UCSD-AML1 (cell line): ENCODE measurements around the gene SEC22A.

Experiments used
- DNase-seq: peaks from one replicate; lab custom pipeline; 2025; ENCODE audit not compliant: unreplicated experiment; lab: John Stamatoyannopoulos, UW

Gene SEC22A

DNA sequence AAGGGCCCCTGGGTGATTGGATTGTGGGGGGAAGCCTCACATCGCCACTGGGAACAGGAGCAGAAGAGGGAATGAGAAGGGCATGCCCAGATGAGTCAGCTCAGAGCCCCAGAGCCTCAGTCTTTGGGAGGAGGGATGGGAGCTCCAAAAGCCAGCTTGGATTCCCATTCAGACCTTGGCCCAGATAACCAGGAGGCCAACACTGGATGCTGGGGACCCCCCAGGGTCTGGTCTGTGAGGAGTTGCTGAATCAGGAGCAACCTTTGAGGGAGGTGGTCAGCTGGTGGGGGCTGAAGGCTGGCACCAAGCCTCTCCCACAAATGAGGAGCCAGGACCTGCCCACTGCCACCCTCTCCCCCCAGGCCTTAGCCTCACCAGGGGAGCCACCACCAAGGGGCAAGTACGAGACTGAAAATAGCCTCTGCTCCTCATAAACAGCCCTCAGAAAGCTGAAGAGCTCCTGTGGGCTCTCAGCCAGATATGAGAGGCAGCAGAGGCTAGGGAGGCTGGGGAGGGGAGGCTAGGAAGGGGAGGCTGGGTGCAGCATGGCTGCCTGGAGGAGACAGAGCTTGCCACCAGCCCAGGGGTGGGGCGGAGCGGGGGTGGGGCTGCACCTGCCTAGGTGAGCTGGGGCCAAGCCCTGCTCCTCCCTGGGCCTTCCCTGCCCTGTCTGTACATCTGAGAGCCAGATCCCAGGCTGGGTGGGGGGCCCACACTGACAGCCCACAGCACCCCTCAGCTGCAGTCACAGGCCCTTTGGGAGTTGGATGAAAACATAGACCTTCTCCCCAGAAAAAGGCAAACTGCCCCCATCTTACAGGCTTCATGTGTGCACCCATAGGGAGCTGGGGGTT lies 99.8 kb downstream of the SEC22A start:
- DNase-seq = no peak

DNA sequence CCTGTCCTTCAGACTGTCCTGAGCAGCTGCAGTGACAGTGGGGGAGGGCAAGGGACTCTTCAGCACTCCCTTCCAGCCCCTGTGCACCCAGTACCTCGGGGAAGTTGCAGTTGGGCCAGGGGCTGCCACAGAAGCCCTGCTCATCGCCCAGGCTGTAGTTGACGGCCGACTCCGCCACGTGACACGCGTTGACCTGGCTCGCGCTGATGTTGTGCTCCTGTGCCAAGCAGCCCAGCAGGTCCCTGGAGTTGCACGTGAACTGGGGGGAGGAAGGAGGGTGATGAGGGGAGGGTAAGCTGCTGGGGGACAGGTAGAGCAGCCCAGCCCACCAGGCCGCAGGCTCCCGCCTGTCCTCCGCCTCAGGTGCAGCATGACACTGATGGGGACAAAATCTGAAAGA lies 101.2 kb downstream of the SEC22A start:
- no peak for DNase-seq

DNA sequence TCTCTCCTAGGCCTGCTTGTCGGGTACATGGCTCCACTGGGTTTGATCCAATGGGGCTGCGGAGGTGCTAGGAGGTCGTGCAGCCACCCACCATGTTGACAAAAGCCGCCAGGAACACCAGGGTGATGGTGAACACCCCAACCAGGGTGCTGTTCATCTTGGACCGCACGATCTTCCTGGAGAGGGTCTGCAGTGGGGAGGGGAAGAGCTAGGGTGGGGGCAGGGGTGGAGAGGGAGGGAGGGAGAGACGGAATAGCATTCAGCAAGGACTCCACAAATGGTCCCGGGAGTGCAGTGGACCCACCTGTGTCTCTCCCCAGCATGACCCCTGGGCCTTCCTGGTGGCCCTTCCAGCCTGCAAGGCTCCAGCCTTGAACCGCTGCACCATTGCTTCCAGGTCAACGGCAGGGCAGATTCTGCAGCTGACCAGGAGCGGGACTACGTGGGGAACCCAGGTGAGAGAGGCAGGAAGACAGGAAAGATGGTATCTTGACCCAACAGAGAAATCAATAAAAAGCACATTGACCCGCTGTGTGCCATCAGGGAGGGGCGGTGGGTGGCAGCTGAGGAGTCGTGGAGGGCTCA lies 102.3 kb downstream of the SEC22A start:
- no peak for DNase-seq

DNA sequence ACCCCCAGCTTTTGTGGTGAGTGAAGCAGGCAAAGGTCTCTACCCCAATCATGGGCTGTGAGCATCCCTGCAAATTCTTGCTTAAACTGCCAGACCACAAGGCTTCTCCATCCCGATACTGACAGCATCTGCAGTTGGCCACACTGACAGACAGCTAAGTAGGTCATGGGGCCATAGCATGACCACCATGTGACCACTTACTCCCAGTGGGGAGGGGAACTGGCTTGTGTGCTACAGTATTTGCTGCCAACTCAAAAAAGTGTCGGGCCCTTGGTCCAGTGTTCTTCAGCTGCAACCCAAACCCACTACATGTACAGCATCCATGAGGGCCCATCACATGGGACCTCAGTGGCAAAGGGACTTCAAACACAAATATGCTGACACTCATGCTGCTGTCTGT lies 103.4 kb downstream of the SEC22A start:
- no peak for DNase-seq

DNA sequence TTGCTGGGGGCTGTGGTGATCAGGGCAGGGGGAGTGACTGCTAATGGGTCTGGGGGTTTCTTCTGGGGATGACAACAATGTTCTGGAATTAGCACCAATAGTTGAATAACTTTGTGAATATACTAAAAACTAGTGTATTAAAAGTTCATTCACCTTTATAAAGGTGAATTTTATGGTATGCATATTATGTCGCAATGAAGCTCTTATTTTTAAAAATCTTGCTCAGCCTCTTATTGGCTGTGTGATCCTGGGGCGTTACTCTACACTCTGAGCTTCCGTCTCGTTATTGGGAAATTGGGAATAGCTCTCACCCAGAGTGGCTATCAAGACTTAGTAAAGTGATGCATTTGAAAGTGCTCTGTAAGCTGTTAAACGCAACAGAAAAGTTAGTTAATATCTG lies 105.3 kb downstream of the SEC22A start:
- DNase-seq = no peak

DNA sequence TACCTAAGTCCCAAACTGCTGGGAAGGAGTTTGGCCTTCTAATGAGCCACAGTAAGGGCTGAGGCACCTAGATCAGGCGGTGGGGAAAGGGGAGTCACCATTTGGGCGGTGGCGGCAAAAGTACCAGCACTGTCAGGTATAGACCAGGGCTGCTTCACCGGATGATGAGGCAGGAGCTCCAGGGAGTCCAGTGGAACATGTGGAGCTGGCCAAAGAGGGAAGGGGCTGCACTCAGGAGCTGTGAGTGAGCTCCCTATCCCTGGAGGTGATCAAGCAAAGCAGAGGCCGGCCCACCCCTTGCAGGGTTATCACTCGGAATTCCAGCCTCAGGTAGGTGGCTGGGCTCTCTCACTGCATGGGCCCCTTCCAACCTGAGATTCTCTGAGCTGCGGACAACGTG lies 108.4 kb downstream of the SEC22A start:
- no peak for DNase-seq

DNA sequence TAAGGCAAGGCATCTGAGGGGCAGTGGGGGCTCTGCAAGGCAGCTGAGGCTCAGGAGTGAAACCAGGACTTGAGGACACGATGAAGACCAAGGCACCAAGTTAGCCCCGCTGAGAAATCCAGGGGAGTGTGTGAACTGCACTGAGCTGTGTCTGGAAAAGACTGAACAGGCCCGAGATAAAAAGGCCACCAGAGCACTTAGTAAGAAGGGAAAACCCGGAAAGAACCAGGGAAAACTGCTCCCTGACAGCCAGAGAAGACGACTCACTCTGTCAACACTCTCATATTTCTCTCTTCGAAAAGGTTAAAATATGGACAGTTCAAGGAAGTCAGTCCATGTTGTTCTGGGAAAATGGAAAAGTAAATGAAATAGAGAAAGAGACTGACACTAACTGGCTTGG lies 109.0 kb downstream of the SEC22A start:
- no peak for DNase-seq

DNA sequence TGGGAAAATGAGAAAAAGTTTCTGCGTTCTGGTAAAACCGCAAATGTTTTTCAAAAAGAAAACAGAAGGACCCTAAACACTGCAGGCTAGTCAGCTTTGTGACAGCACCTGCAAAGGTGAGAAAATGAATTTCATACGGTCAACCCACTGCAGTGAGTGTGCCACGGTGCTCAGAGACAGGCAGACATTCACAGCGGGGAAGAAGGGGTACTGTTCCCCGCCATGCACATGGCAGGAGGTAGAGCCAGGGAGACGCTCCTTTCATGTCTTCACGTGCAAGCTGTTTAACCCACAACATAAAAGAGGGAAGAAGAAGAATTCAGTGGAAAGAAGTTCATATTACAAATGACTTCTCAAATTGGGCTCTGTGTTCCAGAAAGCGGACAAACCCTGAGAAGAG lies 109.5 kb downstream of the SEC22A start:
- no peak for DNase-seq

DNA sequence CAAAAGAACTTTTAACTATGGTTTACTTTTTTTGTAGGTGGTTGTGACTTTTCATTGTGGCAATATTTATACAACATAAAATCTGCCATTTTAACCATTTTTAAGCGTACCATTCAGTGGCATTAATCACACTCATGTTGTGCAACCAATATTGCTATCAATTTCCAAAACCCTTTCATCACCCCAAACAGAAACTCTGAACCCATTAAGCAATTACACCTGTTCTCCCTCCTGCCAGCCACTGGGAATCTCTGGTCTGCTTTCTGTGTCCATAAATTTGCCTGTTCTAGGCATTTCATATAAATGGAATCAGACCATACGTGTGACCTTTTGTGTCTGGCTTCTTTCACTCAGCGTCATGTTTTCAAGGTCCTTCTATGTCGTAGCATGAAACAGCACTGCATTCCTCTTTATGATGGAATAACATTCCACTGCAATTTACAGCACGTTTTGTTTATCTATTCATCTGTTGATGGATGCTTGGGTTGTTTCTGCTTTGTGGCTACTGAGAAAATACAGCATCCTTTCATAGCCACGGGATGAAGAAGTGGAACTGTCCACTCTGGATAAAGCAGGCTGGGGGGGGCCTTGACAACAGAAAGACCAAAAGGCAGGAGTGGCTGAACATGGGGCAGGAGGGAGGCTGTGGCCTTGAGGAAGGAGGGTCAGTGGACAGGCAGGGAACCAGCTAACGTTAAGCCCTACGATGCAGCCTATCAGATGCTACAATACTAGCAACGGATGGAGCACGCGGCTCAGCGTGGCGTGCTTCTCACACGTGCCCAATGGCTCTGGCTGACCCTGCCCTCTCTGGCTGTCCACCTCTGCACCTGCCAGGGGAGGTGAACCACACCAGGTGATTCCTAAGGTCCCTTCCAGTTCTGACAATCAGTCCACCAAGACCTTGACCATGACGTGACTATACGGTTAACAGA lies 110.9 kb downstream of the SEC22A start:
- DNase-seq = no peak

DNA sequence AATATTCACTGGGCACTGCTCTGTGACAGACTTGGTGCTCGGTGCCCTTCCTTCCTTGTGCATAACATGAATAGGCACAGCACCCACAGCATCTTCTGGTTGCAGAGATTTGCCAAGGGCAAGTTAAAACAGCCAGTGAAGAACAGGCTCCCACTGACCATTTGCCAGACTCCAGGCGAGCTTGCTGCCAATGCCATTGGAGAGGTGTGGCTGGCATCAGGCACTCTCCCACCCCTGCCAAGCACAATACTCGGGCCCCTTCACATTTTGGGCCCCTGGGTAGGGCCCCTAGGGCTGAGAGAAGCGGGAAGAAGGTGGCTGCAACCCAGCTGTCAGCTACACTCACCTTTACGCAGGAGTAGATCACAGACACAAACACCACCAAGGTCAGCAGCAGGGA lies 112.1 kb downstream of the SEC22A start:
- DNase-seq = no peak

DNA sequence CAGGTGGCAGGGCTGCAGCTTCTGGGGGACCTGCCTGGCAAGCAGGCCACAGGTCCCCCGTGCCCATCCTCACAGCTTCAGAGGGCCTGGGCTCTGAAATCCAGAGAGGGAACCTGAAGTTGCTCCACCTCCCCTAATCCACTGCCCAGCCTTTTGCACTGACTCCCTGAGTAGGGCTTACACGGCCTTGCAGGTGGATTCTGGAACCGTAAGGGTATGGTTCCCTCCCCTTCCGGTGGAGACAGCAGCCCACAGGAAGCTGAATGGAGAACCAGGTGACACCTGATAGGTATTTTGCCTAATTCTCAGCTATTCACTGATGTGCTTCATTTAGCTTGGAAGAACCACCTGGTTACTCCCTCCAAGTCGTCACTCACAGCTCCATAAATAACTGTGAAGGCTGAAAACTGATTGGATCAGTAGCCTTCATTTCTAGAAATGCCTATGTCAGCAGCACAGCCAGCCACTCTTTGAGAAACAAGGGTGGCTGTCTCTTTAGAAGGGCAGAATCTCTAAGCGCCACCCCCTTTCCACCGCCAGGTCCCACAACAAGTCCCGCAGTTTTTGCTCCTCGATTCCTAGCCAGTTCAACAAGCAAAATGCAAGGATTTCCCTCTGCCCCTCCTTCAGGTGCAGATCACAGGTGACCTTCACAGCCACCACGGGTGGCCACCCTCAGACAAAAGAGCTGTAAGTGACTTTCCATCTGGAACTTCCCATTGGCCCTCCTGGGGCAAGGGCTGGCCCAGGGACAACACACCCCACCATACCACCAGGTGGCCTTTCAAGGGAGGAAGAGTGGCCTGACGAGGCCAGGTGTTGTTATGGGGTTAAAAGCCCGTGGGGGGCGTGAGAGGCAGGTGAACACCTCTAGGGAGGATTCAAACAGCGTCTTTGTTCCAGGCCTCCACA lies 112.9 kb downstream of the SEC22A start:
- DNase-seq = no peak

DNA sequence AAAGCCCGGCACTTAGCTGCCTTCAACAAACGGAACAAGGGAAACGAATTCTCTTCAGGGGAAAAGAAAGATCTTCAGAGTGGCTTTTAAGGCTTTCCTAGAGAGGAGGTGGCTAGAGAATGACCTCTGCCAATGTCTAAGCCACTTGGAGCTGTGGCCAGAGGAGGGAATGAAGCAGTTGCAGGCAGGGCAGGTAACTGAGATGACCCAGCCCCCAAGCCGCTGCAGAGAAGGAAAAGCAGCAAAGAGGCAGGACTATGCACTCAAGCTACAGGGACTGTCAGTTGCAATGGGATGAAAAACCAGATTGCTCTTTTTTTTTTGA lies 113.5 kb downstream of the SEC22A start:
- DNase-seq = no peak

DNA sequence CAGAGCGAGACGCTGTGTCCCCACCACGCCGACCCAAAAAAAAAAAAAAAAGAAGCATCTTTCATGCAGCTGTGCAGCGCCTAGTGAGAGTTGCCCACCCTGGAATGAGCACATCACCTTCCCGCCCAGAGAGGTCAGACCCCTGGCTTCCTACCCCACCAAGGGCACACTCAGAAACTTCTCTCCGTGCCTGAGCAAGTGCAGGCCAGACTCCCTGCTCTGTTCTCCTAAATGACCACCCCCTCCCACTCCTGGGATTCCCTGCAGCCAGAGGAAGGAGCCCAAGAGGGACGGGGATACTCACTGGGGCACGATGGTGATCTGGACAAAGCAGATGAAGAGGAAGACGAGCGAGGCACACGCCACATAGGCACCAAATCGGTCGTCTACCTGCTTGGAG lies 116.0 kb downstream of the SEC22A start:
- no peak for DNase-seq

DNA sequence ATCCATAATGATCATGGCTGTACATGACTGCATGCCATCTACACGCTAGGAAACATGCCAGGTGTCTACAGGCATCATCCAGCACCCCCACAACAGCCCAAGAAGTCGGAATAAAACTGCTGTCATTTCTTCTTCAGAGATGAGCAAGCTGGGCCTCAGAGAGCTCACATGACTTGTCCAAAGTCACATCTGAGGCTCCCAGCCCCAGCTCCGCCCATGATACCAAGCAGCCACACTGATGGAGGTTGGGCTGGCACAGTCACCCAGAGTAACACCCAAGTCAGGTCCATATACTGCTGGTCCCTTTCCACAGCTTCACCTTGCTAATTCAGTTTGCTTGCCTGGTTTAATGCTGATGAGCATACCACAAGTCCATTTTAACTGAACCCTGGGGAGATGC lies 116.6 kb downstream of the SEC22A start:
- DNase-seq = no peak

DNA sequence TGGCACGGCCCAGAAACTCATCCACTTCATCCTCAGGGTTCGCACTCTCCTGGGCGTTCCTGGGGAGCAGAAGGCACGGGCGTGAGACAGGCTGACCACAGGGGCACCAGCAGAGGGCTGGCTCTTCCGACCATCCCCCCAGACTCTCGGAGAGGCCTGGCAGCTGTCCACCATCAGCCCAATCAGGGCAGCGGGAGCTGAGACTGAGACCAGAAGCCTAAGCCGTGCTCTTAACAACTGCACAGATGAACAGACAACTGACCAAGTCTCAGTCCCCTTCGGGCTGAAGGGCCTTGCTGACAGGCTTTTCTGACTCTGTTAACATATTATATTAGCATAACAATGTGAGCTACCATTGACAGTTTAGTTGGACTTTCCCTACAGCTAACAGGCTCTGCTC lies 118.0 kb downstream of the SEC22A start:
- no peak for DNase-seq

DNA sequence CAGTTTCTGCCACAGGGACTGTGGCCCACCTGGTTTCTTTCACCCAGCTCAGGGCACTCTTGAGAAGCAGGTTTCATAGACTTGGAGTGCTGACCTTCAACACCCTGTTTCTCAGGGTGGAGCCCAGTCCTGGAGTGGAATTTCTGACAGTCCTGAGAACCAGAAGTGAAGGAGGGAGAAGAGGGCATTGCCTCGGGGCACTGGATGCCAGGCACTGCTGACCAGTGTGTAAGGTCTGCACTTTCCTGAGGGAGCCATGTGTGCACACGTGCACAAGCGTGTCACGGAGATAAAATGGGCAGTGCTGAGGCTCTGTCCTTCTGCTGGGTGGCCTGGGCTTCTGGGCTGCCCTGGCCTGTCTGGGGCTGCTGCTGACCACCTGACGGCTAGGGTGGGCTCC lies 118.5 kb downstream of the SEC22A start:
- no peak for DNase-seq

DNA sequence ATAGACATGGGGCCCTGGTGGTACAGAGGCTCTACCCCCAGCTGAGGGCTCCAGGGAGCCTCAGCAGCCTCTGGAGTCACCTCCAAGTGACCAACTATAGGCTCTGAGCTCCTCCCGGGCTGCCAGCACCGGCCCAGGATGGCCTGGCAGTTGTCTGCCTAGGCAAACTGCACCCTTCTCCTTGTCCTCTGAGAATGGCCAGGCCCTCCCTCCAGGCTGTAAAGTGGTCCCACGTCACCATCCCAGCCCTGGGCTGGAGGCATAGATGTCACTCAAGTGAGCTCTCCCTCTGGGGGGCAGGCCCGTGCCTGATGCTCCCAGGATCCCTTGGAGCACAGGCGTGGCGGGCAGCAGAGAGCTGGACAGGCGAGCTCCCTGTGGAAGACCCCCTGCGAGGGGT lies 120.1 kb downstream of the SEC22A start:
- no peak for DNase-seq

DNA sequence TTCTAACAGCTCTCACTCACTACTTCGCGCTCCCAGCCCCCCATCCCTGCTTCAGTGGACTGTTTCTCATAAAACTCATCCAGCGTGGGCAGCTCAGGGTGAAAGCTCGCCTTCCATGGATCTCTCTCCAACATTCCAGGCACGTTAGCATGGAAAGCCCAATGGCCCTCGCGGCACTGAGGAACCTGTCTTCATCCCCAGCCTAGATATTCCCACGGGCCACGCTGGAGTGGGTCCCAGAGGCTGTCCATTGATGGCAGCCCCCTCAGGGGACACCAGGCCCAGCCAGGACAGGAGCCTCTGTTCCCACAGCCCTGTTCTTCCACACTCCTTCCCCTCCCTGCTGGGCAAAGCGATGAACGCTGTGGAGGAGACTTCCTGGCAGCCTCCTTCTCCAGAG lies 121.1 kb downstream of the SEC22A start:
- DNase-seq = no peak
